K562 (cell line): Measurements from ENCODE around the gene TRIM27. TPM values are rescaled to one million over a fixed set of nuclear protein-coding genes. Genes with fewer than 3 reads are reported as not detected.

Experiments used
- ETV5 ChIP-seq: sonication (generic); formaldehyde crosslinking; IDR thresholded peaks from 2 replicates; pipeline ENCODE4 v1.4.0; 2020; ENCODE audit warnings: low read depth, mild to moderate bottlenecking, missing genetic modification reagents
- EWSR1 ChIP-seq: fragments of 450-650 bp; IDR thresholded peaks from 2 replicates; pipeline ENCODE4 v1.6.1; 2018; ENCODE audit warnings: borderline replicate concordance, mild to moderate bottlenecking, low read depth, moderate library complexity; ENCODE audit not compliant: partially characterized antibody
- FOXA3 ChIP-seq, 2 experiments: fragments of 450-650 bp in 1 of 2; sonication (generic) in 1 of 2; formaldehyde crosslinking; IDR thresholded peaks in 1 of 2; conservative IDR thresholded peaks in 1 of 2; 2 replicates each; pipeline versions ENCODE4 v1.4.0 to v1.8.0; 2020 to 2022; ENCODE audit warnings: mild to moderate bottlenecking in 2 of 2, missing genetic modification reagents in 1 of 2
- GATA2 ChIP-seq: sonication (generic); formaldehyde crosslinking; IDR thresholded peaks from 2 replicates; pipeline ENCODE4 v1.4.0; 2020; ENCODE audit warnings: mild to moderate bottlenecking, missing genetic modification reagents
- HDAC6 ChIP-seq: IDR thresholded peaks from 2 replicates; pipeline ENCODE4 v1.6.1; 2012; ENCODE audit warnings: low read depth, mild to moderate bottlenecking, control low read depth, inconsistent platforms, low read length, moderate library complexity
- HDGF ChIP-seq: fragments of 450-650 bp; IDR thresholded peaks from 2 replicates; pipeline ENCODE4 v1.6.1; 2016
- HMG20B ChIP-seq: fragments of 250-450 bp; sonication (Bioruptor Pico); IDR thresholded peaks from 2 replicates; pipeline ENCODE4 v1.5.0; 2021; ENCODE audit warnings: mild to moderate bottlenecking
- MTF1 ChIP-seq: fragments of 250-450 bp; sonication (Bioruptor Pico); IDR thresholded peaks from 2 replicates; pipeline ENCODE4 v1.9.0; 2021; ENCODE audit warnings: moderate library complexity, mild to moderate bottlenecking, inconsistent platforms, borderline replicate concordance
- RUNX1 ChIP-seq: sonication (generic); IDR thresholded peaks from 2 replicates; pipeline ENCODE4 v1.6.1; 2016; ENCODE audit warnings: antibody characterized with exemption, low read depth
- SIRT6 ChIP-seq: IDR thresholded peaks from one replicate; pipeline ENCODE4 v1.6.1; 2012; ENCODE audit warnings: low read depth, mild to moderate bottlenecking, control low read depth, inconsistent platforms, low read length, moderate library complexity
- SLC30A9 ChIP-seq: fragments of 250-450 bp; sonication (Bioruptor Pico); IDR thresholded peaks from 2 replicates; pipeline ENCODE4 v1.8.0; 2022; ENCODE audit warnings: mild to moderate bottlenecking, moderate library complexity
- SMARCA5 ChIP-seq: fragments of 450-650 bp; IDR thresholded peaks from 2 replicates; pipeline ENCODE4 v1.6.1; 2016
- SOX6 ChIP-seq: fragments of 450-650 bp; IDR thresholded peaks from 2 replicates; pipeline ENCODE4 v1.6.1; 2014; ENCODE audit warnings: mild to moderate bottlenecking
- SRSF3 ChIP-seq: fragments of 200-400 bp; formaldehyde crosslinking; IDR thresholded peaks from 2 replicates; pipeline ENCODE4 v1.6.1; 2016; ENCODE audit warnings: mild to moderate bottlenecking, low read length, moderate library complexity; ENCODE audit not compliant: insufficient read depth
- ZC3H11A ChIP-seq: IDR thresholded peaks from 2 replicates; pipeline ENCODE4 v1.6.1; 2012; ENCODE audit warnings: low read depth, low read length, improper control_type of control experiment
- ZNF3 ChIP-seq: fragments of 250-450 bp; sonication (Bioruptor Pico); IDR thresholded peaks from 2 replicates; pipeline ENCODE4 v1.5.0; 2021; ENCODE audit warnings: mild to moderate bottlenecking, moderate library complexity
- ZNF408 ChIP-seq: fragments of 250-450 bp; sonication (Bioruptor Pico); IDR thresholded peaks from 2 replicates; pipeline ENCODE4 v1.4.0; 2020; ENCODE audit warnings: low read depth, mild to moderate bottlenecking, moderate library complexity
- ZNF57 ChIP-seq: fragments of 450-650 bp; formaldehyde crosslinking; IDR thresholded peaks from 2 replicates; pipeline ENCODE4 v1.4.0; 2020; ENCODE audit warnings: mild to moderate bottlenecking, moderate library complexity
- ZSCAN29 ChIP-seq: fragments of 450-650 bp; IDR thresholded peaks from 2 replicates; pipeline ENCODE4 v1.6.1; 2017
- polyA plus RNA-seq, 8 experiments: library from polyadenylated mRNA; depleted of rRNA in 4 of 8; stranded (reverse) in 5 of 8; unstranded in 3 of 8; fragments of >200 nt; fragmentation: Nextera tagmentation in 2 of 8; fragmentation: Illumina TruSeq in 1 of 8; extraction: Ambion mirVana in 2 of 8; extraction: Trizol in 1 of 8; gene quantifications; 2 replicates each; pipeline versions ENCODE4 v1.2.1 to v1.2.3, GENCODE V29; 2011 to 2014; ENCODE audit warnings: inconsistent platforms in 1 of 8, missing spikeins in 1 of 8
- total RNA-seq, 7 experiments: library from RNA; depleted of rRNA in 6 of 7; stranded (reverse); fragments of >200 nt in 6 of 7; fragmentation: Illumina TruSeq in 2 of 7; extraction: Trizol in 2 of 7; gene quantifications; 2 replicates each; pipeline versions ENCODE4 v1.2.1 to v1.2.3, GENCODE V29; 2011 to 2021; ENCODE audit warnings: low replicate concordance in 1 of 7
- TF ChIP-seq, protein P1 (sequence below): fragments of 250-450 bp; sonication (Bioruptor Pico); IDR thresholded peaks from 2 replicates; pipeline ENCODE4 v1.8.0; 2022; ENCODE audit warnings: inconsistent platforms
- TF ChIP-seq, protein P2 (sequence below): fragments of 450-650 bp; formaldehyde crosslinking; IDR thresholded peaks from 2 replicates; pipeline ENCODE4 v1.4.0; 2022; ENCODE audit warnings: mild to moderate bottlenecking, moderate library complexity
- TF ChIP-seq, protein P3 (sequence below): sonication (generic); formaldehyde crosslinking; IDR thresholded peaks from 2 replicates; pipeline ENCODE4 v1.9.0; 2022; ENCODE audit warnings: mild to moderate bottlenecking, missing genetic modification reagents
- TF ChIP-seq, protein P4 (sequence below): sonication (generic); formaldehyde crosslinking; IDR thresholded peaks from 2 replicates; pipeline ENCODE4 v1.8.0; 2022; ENCODE audit warnings: missing genetic modification reagents, mild to moderate bottlenecking, moderate library complexity, borderline replicate concordance
- TF ChIP-seq, protein P5 (sequence below): fragments of 450-650 bp; formaldehyde crosslinking; IDR thresholded peaks from 2 replicates; pipeline ENCODE4 v1.4.0; 2022; ENCODE audit warnings: missing genetic modification characterization

TRIM27 gene
- total and polyA plus RNA-seq, 9 of the 15 experiments (the other 6 are each of a cell fraction or from before 2014, with no cell fraction given): 37.7 to 235 (median 122) TPM

DNA sequence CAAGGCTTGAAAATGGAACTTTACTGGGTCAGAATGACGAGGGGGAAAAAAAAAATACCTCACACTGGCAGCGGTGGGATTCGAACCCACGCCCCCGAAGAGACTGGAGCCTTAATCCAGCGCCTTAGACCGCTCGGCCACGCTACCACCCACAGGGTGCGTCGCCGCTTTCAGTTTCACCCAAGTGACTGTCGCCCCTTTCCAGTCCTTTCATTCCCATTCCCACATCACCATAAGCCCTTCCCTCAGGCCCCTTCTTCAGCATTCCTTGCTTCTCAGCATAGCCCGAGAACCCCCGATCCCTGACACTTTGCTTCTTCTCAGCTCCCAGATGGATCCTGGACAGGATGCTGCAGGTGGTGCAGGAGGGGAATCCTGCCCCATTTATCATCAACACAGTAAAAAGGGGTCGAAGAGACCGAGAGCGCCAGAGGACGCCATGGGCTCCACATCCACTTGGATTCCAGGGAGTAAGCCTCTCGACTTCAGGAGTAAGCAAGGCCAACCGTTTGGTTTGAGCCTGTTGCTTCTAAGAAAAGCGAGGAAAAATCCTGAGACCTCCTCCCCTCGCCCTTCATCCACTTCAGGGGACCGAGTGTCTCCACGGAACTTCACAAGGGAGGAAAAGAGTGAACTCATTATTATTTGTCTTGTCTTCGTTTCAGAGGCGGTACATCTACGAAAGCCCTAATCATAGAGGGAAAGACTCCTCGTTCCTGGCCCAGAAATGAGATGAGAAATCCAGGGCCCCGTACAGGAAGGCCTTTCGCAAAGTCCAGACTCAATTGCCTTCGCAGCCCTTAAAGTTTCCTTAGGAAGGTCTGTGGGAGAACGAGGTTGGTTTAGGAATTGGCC lies 20.0 kb upstream of the TRIM27 start (continued):
- TF ChIP-seq SRSF3: no peak
- TF ChIP-seq, protein P1, sequence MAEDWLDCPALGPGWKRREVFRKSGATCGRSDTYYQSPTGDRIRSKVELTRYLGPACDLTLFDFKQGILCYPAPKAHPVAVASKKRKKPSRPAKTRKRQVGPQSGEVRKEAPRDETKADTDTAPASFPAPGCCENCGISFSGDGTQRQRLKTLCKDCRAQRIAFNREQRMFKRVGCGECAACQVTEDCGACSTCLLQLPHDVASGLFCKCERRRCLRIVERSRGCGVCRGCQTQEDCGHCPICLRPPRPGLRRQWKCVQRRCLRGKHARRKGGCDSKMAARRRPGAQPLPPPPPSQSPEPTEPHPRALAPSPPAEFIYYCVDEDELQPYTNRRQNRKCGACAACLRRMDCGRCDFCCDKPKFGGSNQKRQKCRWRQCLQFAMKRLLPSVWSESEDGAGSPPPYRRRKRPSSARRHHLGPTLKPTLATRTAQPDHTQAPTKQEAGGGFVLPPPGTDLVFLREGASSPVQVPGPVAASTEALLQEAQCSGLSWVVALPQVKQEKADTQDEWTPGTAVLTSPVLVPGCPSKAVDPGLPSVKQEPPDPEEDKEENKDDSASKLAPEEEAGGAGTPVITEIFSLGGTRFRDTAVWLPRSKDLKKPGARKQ (CRISPR knock-in tag): no peak; the same call in 1 of the 2 replicates
- TF ChIP-seq ZSCAN29: peak; percentile 77; the same call in 1 of the 2 replicates
- TF ChIP-seq GATA2 (CRISPR knock-in tag): no peak
- TF ChIP-seq, protein P2, sequence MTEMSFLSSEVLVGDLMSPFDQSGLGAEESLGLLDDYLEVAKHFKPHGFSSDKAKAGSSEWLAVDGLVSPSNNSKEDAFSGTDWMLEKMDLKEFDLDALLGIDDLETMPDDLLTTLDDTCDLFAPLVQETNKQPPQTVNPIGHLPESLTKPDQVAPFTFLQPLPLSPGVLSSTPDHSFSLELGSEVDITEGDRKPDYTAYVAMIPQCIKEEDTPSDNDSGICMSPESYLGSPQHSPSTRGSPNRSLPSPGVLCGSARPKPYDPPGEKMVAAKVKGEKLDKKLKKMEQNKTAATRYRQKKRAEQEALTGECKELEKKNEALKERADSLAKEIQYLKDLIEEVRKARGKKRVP (CRISPR knock-in tag): no peak
- no peak for TF ChIP-seq SIRT6
- no peak for TF ChIP-seq MTF1 (CRISPR knock-in tag)
- TF ChIP-seq, protein P3, sequence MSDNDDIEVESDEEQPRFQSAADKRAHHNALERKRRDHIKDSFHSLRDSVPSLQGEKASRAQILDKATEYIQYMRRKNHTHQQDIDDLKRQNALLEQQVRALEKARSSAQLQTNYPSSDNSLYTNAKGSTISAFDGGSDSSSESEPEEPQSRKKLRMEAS: no peak
- TF ChIP-seq ZC3H11A: no peak
- TF ChIP-seq, protein P4, sequence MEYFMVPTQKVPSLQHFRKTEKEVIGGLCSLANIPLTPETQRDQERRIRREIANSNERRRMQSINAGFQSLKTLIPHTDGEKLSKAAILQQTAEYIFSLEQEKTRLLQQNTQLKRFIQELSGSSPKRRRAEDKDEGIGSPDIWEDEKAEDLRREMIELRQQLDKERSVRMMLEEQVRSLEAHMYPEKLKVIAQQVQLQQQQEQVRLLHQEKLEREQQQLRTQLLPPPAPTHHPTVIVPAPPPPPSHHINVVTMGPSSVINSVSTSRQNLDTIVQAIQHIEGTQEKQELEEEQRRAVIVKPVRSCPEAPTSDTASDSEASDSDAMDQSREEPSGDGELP (CRISPR knock-in tag): peak; percentile 67; the same call in 1 of the 2 replicates
- TF ChIP-seq ZNF3 (CRISPR knock-in tag): no peak
- no peak for TF ChIP-seq HMG20B (CRISPR knock-in tag)
- no peak for TF ChIP-seq SLC30A9
- TF ChIP-seq HDGF: no peak
- peak; percentile 80 for TF ChIP-seq SMARCA5
- no peak for TF ChIP-seq EWSR1
- TF ChIP-seq ZNF408 (CRISPR knock-in tag): no peak
- peak; percentile 83 for TF ChIP-seq SOX6
- TF ChIP-seq, protein P5, sequence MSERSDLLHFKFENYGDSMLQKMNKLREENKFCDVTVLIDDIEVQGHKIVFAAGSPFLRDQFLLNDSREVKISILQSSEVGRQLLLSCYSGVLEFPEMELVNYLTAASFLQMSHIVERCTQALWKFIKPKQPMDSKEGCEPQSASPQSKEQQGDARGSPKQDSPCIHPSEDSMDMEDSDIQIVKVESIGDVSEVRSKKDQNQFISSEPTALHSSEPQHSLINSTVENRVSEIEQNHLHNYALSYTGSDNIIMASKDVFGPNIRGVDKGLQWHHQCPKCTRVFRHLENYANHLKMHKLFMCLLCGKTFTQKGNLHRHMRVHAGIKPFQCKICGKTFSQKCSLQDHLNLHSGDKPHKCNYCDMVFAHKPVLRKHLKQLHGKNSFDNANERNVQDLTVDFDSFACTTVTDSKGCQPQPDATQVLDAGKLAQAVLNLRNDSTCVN (CRISPR knock-in tag): 0 out of 2 replicates have a peak, but pooled peaks have one; percentile 4
- TF ChIP-seq ETV5: peak; percentile 51; the same call in 1 of the 2 replicates
- TF ChIP-seq FOXA3 (CRISPR knock-in tag; conservative IDR thresholded peaks at IDR 0.05 in 1 of 2, IDR thresholded peaks at IDR 0.05 in 1 of 2): no peak
- no peak for TF ChIP-seq RUNX1
- TF ChIP-seq HDAC6: no peak
- TF ChIP-seq ZNF57 (CRISPR knock-in tag): no peak
